GM21825 (cell line): ENCODE results near the gene NTN4.
"Not testable (repeated sequence)": the region's sequence is repeated elsewhere in the genome, so short reads cannot be mapped to it uniquely, and the experiment has no call there.

Source experiments
- ATAC-seq: cut with Tn5 transposase; IDR thresholded peaks from one replicate; pipeline ENCODE4 v1.9.1; 2021; ENCODE audit warnings: mild to moderate bottlenecking, moderate library complexity; ENCODE audit not compliant: unreplicated experiment

NTN4 gene

GRCh38 chr12:95790033-95790916 lies at the start of gene NTN4:
Gene NTN4 (minus strand): TSS chr12:95790764. CDS start chr12:95790309, 455 bp downstream.
- no peak for ATAC-seq

GRCh38 chr12:95838125-95838524 lies 47.6 kb upstream of the NTN4 start:
- no peak for ATAC-seq

GRCh38 chr12:95837240-95838038 lies 46.9 kb upstream of the NTN4 start:
- no peak for ATAC-seq

- no peak for ATAC-seq
These were observed 46.2 kb upstream of the NTN4 start for GRCh38 chr12:95836630-95837239.

GRCh38 chr12:95836185-95836609 lies 45.6 kb upstream of the NTN4 start:
- no peak for ATAC-seq

- no peak for ATAC-seq
These were observed 44.0 kb upstream of the NTN4 start for GRCh38 chr12:95834572-95834971.

- no peak for ATAC-seq
These were observed 39.9 kb upstream of the NTN4 start for GRCh38 chr12:95830335-95831089.

GRCh38 chr12:95829395-95829794 lies 38.8 kb upstream of the NTN4 start:
- ATAC-seq: no peak

GRCh38 chr12:95820096-95820703 lies 29.6 kb upstream of the NTN4 start:
- ATAC-seq: no peak

- no peak for ATAC-seq
These were observed 25.2 kb upstream of the NTN4 start for GRCh38 chr12:95815632-95816212.

- not testable (repeated sequence) for ATAC-seq
These were observed 21.6 kb upstream of the NTN4 start for GRCh38 chr12:95812155-95812554.

GRCh38 chr12:95810411-95810810 lies 19.8 kb upstream of the NTN4 start:
- no peak for ATAC-seq

GRCh38 chr12:95809000-95809680 lies 18.6 kb upstream of the NTN4 start:
- ATAC-seq: no peak

- no peak for ATAC-seq
These were observed 17.6 kb upstream of the NTN4 start for GRCh38 chr12:95808146-95808545.

GRCh38 chr12:95805864-95806671 lies 15.5 kb upstream of the NTN4 start:
- no peak for ATAC-seq

- no peak for ATAC-seq
These were observed 13.7 kb upstream of the NTN4 start for GRCh38 chr12:95804291-95804690.

GRCh38 chr12:95803817-95804216 lies 13.3 kb upstream of the NTN4 start:
- ATAC-seq: no peak

GRCh38 chr12:95802482-95803270 lies 12.1 kb upstream of the NTN4 start:
- no peak for ATAC-seq
